ENCODE measurements around the gene MAGEA8. TPM values are rescaled to one million over a fixed set of nuclear protein-coding genes. Genes with fewer than 3 reads are reported as not detected.
A peak's percentile ranks its signal among the peaks of the same experiment; 100 is the strongest.
"Not testable (repeated sequence)": the region's sequence is repeated elsewhere in the genome, so short reads cannot be mapped to it uniquely, and the experiment has no call there.

Gene MAGEA8
- total RNA-seq, 1 experiment from 2014 or later = not detected

DNA sequence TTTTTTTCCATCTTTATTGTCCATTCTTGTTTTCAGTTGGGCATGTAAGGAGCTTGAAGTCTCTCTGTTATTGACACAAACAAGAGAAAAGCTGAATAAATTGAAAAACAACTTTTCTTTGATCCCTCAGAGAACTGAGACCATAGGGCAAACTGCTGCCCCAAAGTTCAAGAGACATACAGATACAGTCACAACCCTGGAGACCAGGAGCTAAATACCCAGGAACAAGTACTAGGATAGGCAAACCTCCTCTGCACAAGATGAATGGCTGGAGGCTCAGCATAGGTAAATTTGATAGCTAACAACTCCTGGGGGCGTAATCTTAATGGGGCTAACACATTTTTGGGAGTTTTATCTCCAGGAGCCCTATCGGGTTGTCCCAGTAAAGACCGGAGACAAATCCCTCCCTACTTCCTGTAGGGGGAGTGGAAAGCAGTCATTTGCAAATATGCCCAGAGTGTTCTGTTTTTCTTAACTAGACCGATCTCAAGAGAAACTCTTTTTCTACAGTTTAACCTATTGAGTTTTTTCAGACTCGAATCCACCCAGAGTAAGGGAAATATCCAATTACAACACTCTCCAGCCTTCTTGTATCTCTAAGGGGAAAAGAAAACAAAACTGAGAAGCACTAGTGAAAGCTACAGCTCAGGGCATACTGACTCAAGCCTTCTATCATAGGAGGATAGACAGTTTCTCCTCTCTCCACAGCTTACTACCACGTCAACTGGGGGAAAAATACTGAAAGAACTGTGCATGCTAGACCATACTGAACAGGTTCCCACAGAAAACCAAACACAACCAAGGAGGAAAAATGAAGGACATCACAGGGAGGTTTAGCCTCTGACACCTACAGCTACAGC is 23.1 kb downstream of the MAGEA8 start:
- peak; percentile 34 for DNase-seq (ENCODE audit: low read depth)

DNA sequence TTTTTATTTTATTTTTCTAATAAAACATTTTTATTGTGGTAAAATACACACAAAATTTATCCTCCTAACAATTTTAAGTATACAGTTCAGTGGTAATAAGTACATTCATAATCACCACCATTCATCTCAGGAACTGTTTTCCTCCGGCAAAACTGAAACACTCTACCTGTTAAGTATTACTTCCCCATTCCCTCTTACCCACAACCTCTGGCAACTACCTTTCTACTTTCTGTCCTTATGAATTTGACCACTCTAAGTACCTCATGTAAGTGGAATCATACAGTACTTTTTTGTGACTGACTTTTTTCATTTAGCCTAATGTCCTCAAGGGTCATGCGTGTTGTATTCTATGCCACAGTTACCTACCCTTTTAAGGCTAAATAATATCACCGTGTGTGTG is 27.3 kb downstream of the MAGEA8 start:
- no peak for DNase-seq (ENCODE audit: low read depth)

GRCh38 chrX:149908727-149909126 is 27.7 kb downstream of the MAGEA8 start:
- no peak for DNase-seq (ENCODE audit: low read depth)

DNA sequence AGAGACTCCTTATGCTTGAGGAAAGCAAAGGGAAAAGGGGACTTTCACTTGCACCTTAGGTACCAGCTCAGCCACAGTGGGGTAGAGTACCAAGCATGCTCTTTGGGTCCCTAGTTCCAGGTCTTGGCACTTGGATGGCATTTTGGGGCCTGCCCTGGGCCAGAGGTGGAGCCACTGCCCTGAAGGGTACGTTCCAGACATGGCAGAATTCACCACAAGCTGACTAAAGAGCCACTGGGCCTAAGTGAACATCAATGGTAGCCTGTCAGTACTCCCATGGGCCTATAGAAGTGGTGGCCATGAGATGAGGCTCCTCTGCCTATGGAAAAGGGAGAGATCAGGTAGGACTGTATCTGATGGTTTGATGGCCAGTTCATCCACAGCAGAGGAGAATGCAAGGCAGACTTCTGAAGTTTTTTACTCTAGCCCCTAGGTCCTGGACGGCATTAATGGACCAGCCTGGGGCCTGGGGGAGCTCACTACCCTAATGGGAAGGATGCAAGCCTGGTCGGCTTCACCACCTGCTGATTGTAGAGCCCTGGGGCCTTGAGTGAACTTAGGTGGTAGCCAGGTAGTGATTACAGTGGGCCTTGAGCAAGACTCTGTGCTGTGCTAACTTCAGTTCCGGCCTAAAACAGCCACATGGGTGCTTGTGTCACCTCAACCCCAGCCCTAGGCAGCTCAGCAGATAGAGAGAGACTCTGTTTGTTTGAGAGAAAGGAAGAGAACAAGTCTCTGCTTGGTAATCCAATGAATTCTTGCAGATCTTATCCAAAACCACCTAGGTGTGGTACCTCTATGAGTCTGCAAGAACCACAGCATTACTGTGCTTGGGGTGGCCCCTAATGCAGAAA is 28.6 kb downstream of the MAGEA8 start:
- no peak for DNase-seq (ENCODE audit: low read depth)

DNA sequence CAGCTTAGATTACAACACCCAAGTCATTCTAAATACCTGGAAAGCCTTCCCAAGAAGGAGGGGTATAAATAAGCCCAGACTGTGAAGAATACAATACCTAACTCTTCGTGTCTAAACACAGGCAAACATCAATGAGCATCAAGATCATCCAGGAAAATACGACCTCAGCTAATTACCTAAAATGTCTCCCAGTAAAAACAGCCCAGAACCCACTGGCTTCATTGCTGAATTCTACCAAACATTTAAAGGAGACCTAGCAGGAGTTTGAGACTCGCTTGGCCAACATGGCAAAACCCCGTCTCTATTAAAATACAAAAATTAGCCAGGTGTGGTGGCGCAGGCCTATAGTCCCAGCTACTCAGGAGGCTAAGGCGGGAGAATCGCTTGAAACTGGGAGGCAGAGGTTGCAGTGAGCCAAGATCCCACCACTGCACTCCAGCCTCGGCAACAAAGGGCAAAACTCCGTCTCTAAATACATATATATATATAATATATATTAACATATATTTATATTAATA is 29.3 kb downstream of the MAGEA8 start:
- DNase-seq (ENCODE audit: low read depth) = peak; percentile 1

DNA sequence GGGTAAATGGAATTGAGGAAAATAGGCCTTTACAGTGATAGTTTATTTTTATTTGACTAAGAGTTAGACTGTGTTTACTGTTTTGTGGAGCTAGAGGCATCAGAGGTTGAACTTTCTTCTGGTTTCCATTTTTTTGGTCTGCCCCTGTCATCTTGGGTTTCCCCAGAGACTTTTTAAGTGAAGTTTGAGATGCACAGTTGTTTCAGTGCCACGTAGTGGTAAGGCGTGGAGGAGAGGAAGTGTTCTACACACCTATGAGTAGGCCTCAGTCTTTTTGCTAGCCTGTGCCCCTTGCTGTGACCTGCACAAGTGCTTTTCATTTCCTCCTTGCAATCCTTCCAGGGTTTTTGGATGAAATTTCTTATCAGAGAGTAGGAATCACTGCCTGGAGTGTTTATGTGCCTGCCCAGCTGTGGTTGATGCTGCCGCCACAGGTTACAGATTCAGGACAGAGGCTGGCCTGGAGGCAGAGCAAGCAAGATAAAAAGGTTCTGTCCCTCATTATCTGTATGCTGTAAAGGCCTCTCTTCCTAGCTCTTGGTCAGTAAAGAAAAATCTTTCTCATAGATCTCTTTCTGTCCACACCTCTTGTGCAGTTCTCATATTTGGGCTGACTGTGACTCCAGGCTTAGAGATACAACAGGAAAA is 35.9 kb downstream of the MAGEA8 start:
- DNase-seq (ENCODE audit: low read depth) = no peak

GRCh38 chrX:149923836-149924235 is 42.9 kb downstream of the MAGEA8 start:
- DNase-seq (ENCODE audit: low read depth) = not testable (repeated sequence)

GRCh38 chrX:149924434-149924833 is 43.5 kb downstream of the MAGEA8 start:
- DNase-seq (ENCODE audit: low read depth) = not testable (repeated sequence)

DNA sequence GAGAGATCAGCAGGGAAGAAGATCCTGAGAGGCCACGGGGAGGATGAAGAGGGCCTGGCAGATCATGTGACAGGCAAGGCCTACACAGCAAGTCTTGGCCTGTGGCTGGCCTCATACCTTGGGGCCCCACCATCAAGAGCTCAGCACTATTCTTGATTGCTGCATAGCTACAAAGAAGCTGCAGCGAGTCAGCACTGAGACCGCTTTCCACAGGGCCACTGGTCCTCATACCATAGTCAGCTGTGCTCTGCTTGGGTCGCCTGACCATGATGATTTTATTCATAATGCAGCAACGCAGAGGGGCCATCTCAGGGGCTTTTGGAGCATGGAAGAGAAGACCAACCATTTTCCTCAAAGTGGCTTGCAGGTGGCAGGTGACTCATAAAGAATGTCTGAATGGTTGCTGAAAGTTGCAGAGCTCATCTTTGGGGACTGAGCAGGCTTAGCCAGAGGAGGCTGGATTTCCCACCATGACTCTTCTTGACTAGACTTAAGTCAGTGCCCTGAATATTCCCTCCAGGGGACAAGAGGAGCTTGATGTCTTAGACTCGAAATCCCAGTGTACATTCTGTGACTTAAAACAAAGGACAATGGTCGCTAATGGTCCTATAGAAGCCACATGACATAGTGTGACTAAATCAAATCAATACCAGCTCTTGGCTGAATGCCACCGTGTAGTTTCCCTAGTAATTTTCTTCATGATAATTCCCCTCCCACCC is 46.4 kb downstream of the MAGEA8 start:
- not testable (repeated sequence) for DNase-seq (ENCODE audit: low read depth)

- not testable (repeated sequence) for DNase-seq (ENCODE audit: low read depth)
These were observed 46.9 kb downstream of the MAGEA8 start for GRCh38 chrX:149927964-149928258.

- DNase-seq (ENCODE audit: low read depth) = not testable (repeated sequence)
These were observed 47.7 kb downstream of the MAGEA8 start for GRCh38 chrX:149928635-149929034.

GRCh38 chrX:149929400-149929799 is 48.4 kb downstream of the MAGEA8 start, which contains the start of gene HSFX4:
HSFX4 (plus strand) TSS chrX:149929573; CDS start chrX:149929645, 72 bp downstream.
- not testable (repeated sequence) for DNase-seq (ENCODE audit: low read depth)

DNA sequence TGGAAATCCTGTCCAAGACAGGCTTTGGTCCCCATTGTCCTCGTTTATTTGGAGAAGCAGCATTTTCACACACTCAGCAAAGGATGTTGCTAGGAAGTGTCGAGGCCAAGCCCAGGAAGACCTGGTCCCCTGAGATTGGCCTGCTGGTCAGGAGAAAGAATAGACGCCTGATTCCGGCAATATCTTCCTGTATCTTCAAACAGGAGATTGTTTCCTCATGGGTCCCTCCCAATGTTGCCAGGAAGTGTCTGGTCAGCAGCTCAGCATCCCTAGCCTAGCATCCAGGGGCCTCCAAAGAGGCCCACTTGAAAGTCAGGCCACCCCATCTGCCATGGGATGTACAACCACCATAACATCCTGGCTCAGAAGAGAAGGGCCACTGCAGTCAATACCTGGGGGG is 50.4 kb downstream of the MAGEA8 start:
- not testable (repeated sequence) for DNase-seq (ENCODE audit: low read depth)

- DNase-seq (ENCODE audit: low read depth) = not testable (repeated sequence)
These were observed 51.2 kb downstream of the MAGEA8 start for GRCh38 chrX:149932150-149932549.

DNA sequence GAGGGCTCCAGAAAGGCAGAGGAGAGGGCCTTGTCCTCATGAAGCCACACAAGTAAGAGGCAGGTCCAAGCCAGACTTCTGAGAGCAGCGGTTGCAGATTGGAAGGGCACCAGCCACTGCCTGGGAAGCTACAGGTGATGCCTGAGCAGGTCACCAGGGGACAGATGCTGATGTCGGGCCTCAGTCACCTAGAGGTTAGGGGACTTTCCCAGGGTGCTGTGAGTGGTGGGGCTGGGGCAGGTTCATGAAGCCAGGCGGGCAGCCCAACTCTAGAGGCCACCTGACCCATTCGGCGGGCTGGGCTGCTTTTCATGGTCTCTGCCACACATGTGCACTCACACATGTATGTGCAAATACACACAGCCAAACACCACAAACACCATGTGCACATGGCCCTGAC is 52.0 kb downstream of the MAGEA8 start:
- DNase-seq (ENCODE audit: low read depth) = not testable (repeated sequence)

GRCh38 chrX:149933547-149933946 is 52.6 kb downstream of the MAGEA8 start:
- DNase-seq (ENCODE audit: low read depth) = not testable (repeated sequence)

Other genes with a start within 250 kb of the MAGEA8 start
- 32.7 and 38.4 TPM in 2 replicates for gene TMEM185A, start 249.4 kb upstream of the MAGEA8 start, total RNA-seq (2014; rRNA removed; shearing (Covaris generic))
- gene MAGEA11, start 169.1 kb upstream of the MAGEA8 start, total RNA-seq (2014; rRNA removed; shearing (Covaris generic)) = 0.07 and 0.42 TPM in 2 replicates
- 0.42 and 0.59 TPM in 2 replicates for gene HSFX1, start 107.1 kb upstream of the MAGEA8 start, total RNA-seq (2014; rRNA removed; shearing (Covaris generic))
- not detected in 2 replicates for gene MAGEA9, start 99.3 kb upstream of the MAGEA8 start, total RNA-seq (2014; rRNA removed; shearing (Covaris generic))
- gene HSFX4, start 48.4 kb downstream of the MAGEA8 start, total RNA-seq (2014; rRNA removed; shearing (Covaris generic)) = not detected in 2 replicates
- gene EOLA2, start 57.3 kb downstream of the MAGEA8 start, total RNA-seq (2014; rRNA removed; shearing (Covaris generic)) = 20.9 and 42.1 TPM in 2 replicates

All from M059J (cell line).